GM23338 (cell line): Measurements from ENCODE around the gene SRRD. TPM values are rescaled to one million over a fixed set of nuclear protein-coding genes. Genes with fewer than 3 reads are reported as not detected.

Experiments
- ATAC-seq: fragments of 200-7000 bp; cut with Tn5 transposase; 3 replicates; pipeline ENCODE4 v1.9.1; 2020
- DNase-seq: peaks from one replicate; pipeline ENCODE4 v3.0.0-alpha.2; 2015; ENCODE audit warnings: low spot score
- H2AFZ ChIP-seq: fragments of 200-600 bp; sonication (generic); 2 replicates; pipeline ENCODE4 v1.8.0; 2016; ENCODE audit warnings: antibody characterized with exemption, mild to moderate bottlenecking, moderate library complexity
- H3F3A ChIP-seq: fragments of 200-600 bp; sonication (generic); replicated peaks from 2 replicates; pipeline ENCODE4 v1.8.0; 2017; ENCODE audit warnings: antibody characterized with exemption, mixed run types, low read depth
- H3K27ac ChIP-seq: fragments of 200-600 bp; sonication (generic); 2 replicates; pipeline ENCODE4 v1.6.1; 2016; ENCODE audit warnings: low read depth
- H3K27me3 ChIP-seq: fragments of 200-600 bp; sonication (generic); 2 replicates; pipeline ENCODE4 v1.8.0; 2016; ENCODE audit warnings: mild to moderate bottlenecking, mixed run types, moderate library complexity; ENCODE audit not compliant: insufficient read depth
- H3K36me3 ChIP-seq: fragments of 200-600 bp; sonication (generic); 2 replicates; pipeline ENCODE4 v1.8.0; 2016; ENCODE audit warnings: mild to moderate bottlenecking; ENCODE audit not compliant: insufficient read depth
- H3K4me1 ChIP-seq: fragments of 200-600 bp; sonication (generic); 2 replicates; pipeline ENCODE4 v1.8.0; 2016; ENCODE audit warnings: mild to moderate bottlenecking, moderate library complexity; ENCODE audit not compliant: insufficient read depth
- H3K4me2 ChIP-seq: fragments of 200-600 bp; sonication (generic); 2 replicates; pipeline ENCODE4 v1.7.1; 2017; ENCODE audit warnings: mixed run types
- H3K4me3 ChIP-seq: fragments of 200-600 bp; sonication (generic); 2 replicates; pipeline ENCODE4 v1.6.1; 2016; ENCODE audit warnings: mixed run types
- H3K79me2 ChIP-seq: fragments of 200-600 bp; sonication (generic); replicated peaks from 2 replicates; pipeline ENCODE4 v1.8.0; 2017; ENCODE audit warnings: mild to moderate bottlenecking; ENCODE audit not compliant: insufficient read depth
- H3K9me2 ChIP-seq: fragments of 200-600 bp; sonication (generic); 2 replicates; pipeline ENCODE4 v1.8.0; 2017; ENCODE audit not compliant: insufficient read depth
- H4K20me1 ChIP-seq: fragments of 200-600 bp; sonication (generic); replicated peaks from 2 replicates; pipeline ENCODE4 v1.8.0; 2017; ENCODE audit warnings: mild to moderate bottlenecking; ENCODE audit not compliant: insufficient read depth
- H3K27ac Mint-ChIP-seq: 2 replicates; pipeline ENCODE4 v1.8.0; 2020; ENCODE audit warnings: inconsistent platforms, mild to moderate bottlenecking, moderate library complexity, mixed read lengths
- H3K27me3 Mint-ChIP-seq: 3 replicates; pipeline ENCODE4 v1.8.0; 2022; ENCODE audit warnings: low read depth, mild to moderate bottlenecking, moderate library complexity, mixed read lengths, inconsistent platforms; ENCODE audit not compliant: insufficient read depth, poor library complexity
- H3K36me3 Mint-ChIP-seq: 3 replicates; pipeline ENCODE4 v1.8.0; 2021; ENCODE audit warnings: low read depth, mild to moderate bottlenecking, inconsistent platforms, moderate library complexity, mixed read lengths
- H3K4me1 Mint-ChIP-seq: 3 replicates; pipeline ENCODE4 v1.8.0; 2020; ENCODE audit warnings: mild to moderate bottlenecking, inconsistent platforms, mixed read lengths
- H3K4me3 Mint-ChIP-seq: 3 replicates; pipeline ENCODE4 v1.8.0; 2021; ENCODE audit warnings: moderate library complexity, mild to moderate bottlenecking, inconsistent platforms, mixed read lengths
- H3K9me3 Mint-ChIP-seq: 3 replicates; pipeline ENCODE4 v1.8.0; 2020; ENCODE audit warnings: moderate library complexity, mild to moderate bottlenecking, inconsistent platforms, mixed read lengths
- CREB1 ChIP-seq: fragments of 250-450 bp; sonication (Bioruptor Pico); IDR thresholded peaks from 2 replicates; pipeline ENCODE4 v1.5.0; 2020; ENCODE audit warnings: low read depth, mild to moderate bottlenecking, moderate library complexity
- EZH2 ChIP-seq: fragments of 200-600 bp; sonication (generic); IDR thresholded peaks from one replicate; pipeline ENCODE4 v1.8.0; 2017; ENCODE audit warnings: antibody characterized with exemption, mild to moderate bottlenecking, low read depth; ENCODE audit not compliant: unreplicated experiment
- EZH2phosphoT487 ChIP-seq: fragments of 200-600 bp; sonication (generic); IDR thresholded peaks from one replicate; pipeline ENCODE4 v1.8.1; 2018; ENCODE audit warnings: antibody characterized with exemption; ENCODE audit not compliant: unreplicated experiment
- JUNB ChIP-seq: IDR thresholded peaks from one replicate; pipeline ENCODE4 v1.6.1; 2016; ENCODE audit warnings: antibody characterized with exemption; ENCODE audit not compliant: unreplicated experiment
- NANOG ChIP-seq: IDR thresholded peaks from 2 replicates; pipeline ENCODE4 v1.6.1; 2016; ENCODE audit warnings: antibody characterized with exemption, borderline replicate concordance
- POLR2AphosphoS5 ChIP-seq: IDR thresholded peaks from 2 replicates; pipeline ENCODE4 v1.6.1; 2016; ENCODE audit warnings: antibody characterized with exemption, low read depth
- STAT1 ChIP-seq: IDR thresholded peaks from one replicate; pipeline ENCODE4 v1.6.1; 2016; ENCODE audit warnings: antibody characterized with exemption; ENCODE audit not compliant: unreplicated experiment
- ZNF114 ChIP-seq: fragments of 250-450 bp; sonication (Bioruptor Pico); IDR thresholded peaks from 2 replicates; pipeline ENCODE4 v1.5.0; 2020; ENCODE audit warnings: mild to moderate bottlenecking, moderate library complexity
- ZNF331 ChIP-seq: fragments of 250-450 bp; sonication (Bioruptor Pico); IDR thresholded peaks from 2 replicates; pipeline ENCODE4 v1.5.0; 2020; ENCODE audit warnings: low read depth, mild to moderate bottlenecking, moderate library complexity
- polyA plus RNA-seq: library from polyadenylated mRNA; unstranded; fragments of >200 nt; fragmentation: Nextera tagmentation; extraction: Ambion mirVana; gene quantifications from 2 replicates; pipeline ENCODE4 v1.2.1, GENCODE V29; 2016
- total RNA-seq: library from RNA; depleted of rRNA; stranded (reverse); fragments of >200 nt; shearing (Covaris generic); gene quantifications from 2 replicates; pipeline ENCODE4 v1.2.3, GENCODE V29; 2014
- TF ChIP-seq, protein P1 (sequence below): IDR thresholded peaks from one replicate; pipeline ENCODE4 v1.6.1; 2018; ENCODE audit warnings: antibody characterized with exemption; ENCODE audit not compliant: unreplicated experiment
- TF ChIP-seq, protein P2 (sequence below): IDR thresholded peaks from 2 replicates; pipeline ENCODE4 v1.6.1; 2016; ENCODE audit warnings: antibody characterized with exemption
- TF ChIP-seq, protein P3 (sequence below): fragments of 250-450 bp; sonication (Bioruptor Pico); IDR thresholded peaks from 2 replicates; pipeline ENCODE4 v1.5.0; 2020; ENCODE audit warnings: mild to moderate bottlenecking, moderate library complexity
- TF ChIP-seq, protein P4 (sequence below), 2 experiments: fragments of 200-600 bp in 1 of 2; sonication (generic) in 1 of 2; conservative IDR thresholded peaks; 2 replicates each; pipeline versions ENCODE4 v1.5.1 to v1.6.1; 2016 to 2017; ENCODE audit warnings: antibody characterized with exemption in 2 of 2, low read depth in 2 of 2, mild to moderate bottlenecking in 2 of 2, moderate library complexity in 1 of 2

The SRRD gene
- total and polyA plus RNA-seq, 2 experiments from 2014 or later = 17.8 to 23.2 TPM

DNA sequence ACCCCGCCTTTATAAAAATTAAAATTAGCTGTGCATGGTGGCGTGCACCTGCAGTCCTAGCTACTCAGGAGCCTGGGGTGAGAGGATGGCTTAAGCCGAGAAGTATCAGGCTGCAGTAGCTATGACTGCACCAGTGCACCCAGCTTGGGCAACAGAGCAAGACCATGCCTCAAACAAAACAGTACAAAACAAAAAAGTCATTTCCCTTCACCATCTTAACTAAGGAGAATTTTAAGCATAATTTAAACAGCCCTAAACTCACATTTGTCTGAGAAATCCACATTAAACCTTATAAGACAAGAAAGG lies 51.9 kb downstream of the SRRD start:
- H3K4me1 Mint-ChIP-seq = no peaks in the 10 kb centered on the region

More for the DNA sequence above, 51.9 kb downstream of the SRRD start:
- 0 out of 2 replicates have a peak, but pooled peaks cover 2% of the 10 kb centered on the region for H3K79me2 ChIP-seq
- H3K4me1 ChIP-seq = 0 out of 2 replicates have a peak, but pooled peaks cover 3% of the 10 kb centered on the region
- no peak overlapping the region for H3K4me2 ChIP-seq
- ATAC-seq (no peak), DNase-seq (no peak)
- H3K27ac ChIP-seq = no peak overlapping the region
- no peak overlapping the region for H2AFZ ChIP-seq
- H3K4me3 Mint-ChIP-seq = no peak overlapping the region
- no peaks in the 10 kb centered on the region for H3K27me3 ChIP-seq
- H3F3A ChIP-seq = peaks cover 20% of the 10 kb centered on the region; the same call in 1 of the 2 replicates
- H3K9me3 Mint-ChIP-seq = no peaks in the 10 kb centered on the region
- H3K27me3 Mint-ChIP-seq = peaks cover 2% of the 10 kb centered on the region
- TF ChIP-seq, protein P1, sequence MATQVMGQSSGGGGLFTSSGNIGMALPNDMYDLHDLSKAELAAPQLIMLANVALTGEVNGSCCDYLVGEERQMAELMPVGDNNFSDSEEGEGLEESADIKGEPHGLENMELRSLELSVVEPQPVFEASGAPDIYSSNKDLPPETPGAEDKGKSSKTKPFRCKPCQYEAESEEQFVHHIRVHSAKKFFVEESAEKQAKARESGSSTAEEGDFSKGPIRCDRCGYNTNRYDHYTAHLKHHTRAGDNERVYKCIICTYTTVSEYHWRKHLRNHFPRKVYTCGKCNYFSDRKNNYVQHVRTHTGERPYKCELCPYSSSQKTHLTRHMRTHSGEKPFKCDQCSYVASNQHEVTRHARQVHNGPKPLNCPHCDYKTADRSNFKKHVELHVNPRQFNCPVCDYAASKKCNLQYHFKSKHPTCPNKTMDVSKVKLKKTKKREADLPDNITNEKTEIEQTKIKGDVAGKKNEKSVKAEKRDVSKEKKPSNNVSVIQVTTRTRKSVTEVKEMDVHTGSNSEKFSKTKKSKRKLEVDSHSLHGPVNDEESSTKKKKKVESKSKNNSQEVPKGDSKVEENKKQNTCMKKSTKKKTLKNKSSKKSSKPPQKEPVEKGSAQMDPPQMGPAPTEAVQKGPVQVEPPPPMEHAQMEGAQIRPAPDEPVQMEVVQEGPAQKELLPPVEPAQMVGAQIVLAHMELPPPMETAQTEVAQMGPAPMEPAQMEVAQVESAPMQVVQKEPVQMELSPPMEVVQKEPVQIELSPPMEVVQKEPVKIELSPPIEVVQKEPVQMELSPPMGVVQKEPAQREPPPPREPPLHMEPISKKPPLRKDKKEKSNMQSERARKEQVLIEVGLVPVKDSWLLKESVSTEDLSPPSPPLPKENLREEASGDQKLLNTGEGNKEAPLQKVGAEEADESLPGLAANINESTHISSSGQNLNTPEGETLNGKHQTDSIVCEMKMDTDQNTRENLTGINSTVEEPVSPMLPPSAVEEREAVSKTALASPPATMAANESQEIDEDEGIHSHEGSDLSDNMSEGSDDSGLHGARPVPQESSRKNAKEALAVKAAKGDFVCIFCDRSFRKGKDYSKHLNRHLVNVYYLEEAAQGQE = no peak
- TF ChIP-seq POLR2AphosphoS5 = no peak
- TF ChIP-seq JUNB = no peak
- TF ChIP-seq, protein P2, sequence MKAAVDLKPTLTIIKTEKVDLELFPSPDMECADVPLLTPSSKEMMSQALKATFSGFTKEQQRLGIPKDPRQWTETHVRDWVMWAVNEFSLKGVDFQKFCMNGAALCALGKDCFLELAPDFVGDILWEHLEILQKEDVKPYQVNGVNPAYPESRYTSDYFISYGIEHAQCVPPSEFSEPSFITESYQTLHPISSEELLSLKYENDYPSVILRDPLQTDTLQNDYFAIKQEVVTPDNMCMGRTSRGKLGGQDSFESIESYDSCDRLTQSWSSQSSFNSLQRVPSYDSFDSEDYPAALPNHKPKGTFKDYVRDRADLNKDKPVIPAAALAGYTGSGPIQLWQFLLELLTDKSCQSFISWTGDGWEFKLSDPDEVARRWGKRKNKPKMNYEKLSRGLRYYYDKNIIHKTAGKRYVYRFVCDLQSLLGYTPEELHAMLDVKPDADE = no peak
- TF ChIP-seq ZNF114 = no peak
- TF ChIP-seq, protein P3, sequence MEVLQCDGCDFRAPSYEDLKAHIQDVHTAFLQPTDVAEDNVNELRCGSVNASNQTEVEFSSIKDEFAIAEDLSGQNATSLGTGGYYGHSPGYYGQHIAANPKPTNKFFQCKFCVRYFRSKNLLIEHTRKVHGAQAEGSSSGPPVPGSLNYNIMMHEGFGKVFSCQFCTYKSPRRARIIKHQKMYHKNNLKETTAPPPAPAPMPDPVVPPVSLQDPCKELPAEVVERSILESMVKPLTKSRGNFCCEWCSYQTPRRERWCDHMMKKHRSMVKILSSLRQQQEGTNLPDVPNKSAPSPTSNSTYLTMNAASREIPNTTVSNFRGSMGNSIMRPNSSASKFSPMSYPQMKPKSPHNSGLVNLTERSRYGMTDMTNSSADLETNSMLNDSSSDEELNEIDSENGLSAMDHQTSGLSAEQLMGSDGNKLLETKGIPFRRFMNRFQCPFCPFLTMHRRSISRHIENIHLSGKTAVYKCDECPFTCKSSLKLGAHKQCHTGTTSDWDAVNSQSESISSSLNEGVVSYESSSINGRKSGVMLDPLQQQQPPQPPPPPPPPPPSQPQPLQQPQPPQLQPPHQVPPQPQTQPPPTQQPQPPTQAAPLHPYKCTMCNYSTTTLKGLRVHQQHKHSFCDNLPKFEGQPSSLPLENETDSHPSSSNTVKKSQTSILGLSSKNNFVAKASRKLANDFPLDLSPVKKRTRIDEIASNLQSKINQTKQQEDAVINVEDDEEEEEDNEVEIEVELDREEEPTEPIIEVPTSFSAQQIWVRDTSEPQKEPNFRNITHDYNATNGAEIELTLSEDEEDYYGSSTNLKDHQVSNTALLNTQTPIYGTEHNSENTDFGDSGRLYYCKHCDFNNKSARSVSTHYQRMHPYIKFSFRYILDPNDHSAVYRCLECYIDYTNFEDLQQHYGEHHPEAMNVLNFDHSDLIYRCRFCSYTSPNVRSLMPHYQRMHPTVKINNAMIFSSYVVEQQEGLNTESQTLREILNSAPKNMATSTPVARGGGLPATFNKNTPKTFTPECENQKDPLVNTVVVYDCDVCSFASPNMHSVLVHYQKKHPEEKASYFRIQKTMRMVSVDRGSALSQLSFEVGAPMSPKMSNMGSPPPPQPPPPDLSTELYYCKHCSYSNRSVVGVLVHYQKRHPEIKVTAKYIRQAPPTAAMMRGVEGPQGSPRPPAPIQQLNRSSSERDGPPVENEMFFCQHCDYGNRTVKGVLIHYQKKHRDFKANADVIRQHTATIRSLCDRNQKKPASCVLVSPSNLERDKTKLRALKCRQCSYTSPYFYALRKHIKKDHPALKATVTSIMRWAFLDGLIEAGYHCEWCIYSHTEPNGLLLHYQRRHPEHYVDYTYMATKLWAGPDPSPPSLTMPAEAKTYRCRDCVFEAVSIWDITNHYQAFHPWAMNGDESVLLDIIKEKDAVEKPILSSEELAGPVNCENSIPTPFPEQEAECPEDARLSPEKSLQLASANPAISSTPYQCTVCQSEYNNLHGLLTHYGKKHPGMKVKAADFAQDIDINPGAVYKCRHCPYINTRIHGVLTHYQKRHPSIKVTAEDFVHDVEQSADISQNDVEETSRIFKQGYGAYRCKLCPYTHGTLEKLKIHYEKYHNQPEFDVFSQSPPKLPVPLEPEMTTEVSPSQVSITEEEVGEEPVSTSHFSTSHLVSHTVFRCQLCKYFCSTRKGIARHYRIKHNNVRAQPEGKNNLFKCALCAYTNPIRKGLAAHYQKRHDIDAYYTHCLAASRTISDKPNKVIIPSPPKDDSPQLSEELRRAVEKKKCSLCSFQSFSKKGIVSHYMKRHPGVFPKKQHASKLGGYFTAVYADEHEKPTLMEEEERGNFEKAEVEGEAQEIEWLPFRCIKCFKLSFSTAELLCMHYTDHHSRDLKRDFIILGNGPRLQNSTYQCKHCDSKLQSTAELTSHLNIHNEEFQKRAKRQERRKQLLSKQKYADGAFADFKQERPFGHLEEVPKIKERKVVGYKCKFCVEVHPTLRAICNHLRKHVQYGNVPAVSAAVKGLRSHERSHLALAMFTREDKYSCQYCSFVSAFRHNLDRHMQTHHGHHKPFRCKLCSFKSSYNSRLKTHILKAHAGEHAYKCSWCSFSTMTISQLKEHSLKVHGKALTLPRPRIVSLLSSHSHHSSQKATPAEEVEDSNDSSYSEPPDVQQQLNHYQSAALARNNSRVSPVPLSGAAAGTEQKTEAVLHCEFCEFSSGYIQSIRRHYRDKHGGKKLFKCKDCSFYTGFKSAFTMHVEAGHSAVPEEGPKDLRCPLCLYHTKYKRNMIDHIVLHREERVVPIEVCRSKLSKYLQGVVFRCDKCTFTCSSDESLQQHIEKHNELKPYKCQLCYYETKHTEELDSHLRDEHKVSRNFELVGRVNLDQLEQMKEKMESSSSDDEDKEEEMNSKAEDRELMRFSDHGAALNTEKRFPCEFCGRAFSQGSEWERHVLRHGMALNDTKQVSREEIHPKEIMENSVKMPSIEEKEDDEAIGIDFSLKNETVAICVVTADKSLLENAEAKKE (CRISPR knock-in tag) = no peak
- no peak for TF ChIP-seq NANOG
- no peak for TF ChIP-seq EZH2
- TF ChIP-seq, protein P4, sequence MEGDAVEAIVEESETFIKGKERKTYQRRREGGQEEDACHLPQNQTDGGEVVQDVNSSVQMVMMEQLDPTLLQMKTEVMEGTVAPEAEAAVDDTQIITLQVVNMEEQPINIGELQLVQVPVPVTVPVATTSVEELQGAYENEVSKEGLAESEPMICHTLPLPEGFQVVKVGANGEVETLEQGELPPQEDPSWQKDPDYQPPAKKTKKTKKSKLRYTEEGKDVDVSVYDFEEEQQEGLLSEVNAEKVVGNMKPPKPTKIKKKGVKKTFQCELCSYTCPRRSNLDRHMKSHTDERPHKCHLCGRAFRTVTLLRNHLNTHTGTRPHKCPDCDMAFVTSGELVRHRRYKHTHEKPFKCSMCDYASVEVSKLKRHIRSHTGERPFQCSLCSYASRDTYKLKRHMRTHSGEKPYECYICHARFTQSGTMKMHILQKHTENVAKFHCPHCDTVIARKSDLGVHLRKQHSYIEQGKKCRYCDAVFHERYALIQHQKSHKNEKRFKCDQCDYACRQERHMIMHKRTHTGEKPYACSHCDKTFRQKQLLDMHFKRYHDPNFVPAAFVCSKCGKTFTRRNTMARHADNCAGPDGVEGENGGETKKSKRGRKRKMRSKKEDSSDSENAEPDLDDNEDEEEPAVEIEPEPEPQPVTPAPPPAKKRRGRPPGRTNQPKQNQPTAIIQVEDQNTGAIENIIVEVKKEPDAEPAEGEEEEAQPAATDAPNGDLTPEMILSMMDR (conservative IDR thresholded peaks at IDR 0.05; ENCODE audit: low read depth in 2 of 2) = no peak
- TF ChIP-seq ZNF331 (CRISPR knock-in tag) = no peak
- no peak for TF ChIP-seq EZH2phosphoT487
- TF ChIP-seq CREB1 (CRISPR knock-in tag) = no peak
- no peak for TF ChIP-seq STAT1
- H3K36me3 ChIP-seq = peaks cover 51% of the 10 kb centered on the region
- H3K27ac Mint-ChIP-seq = no peak overlapping the region
- peaks cover 7% of the 10 kb centered on the region for H4K20me1 ChIP-seq
- H3K36me3 Mint-ChIP-seq = peaks cover 65% of the 10 kb centered on the region
- no peaks in the 10 kb centered on the region for H3K9me2 ChIP-seq
- no peak overlapping the region for H3K4me3 ChIP-seq
